Lung (tissue), 12 donors: ENCODE measurements around the gene VTCN1. TPM values are rescaled to one million over a fixed set of nuclear protein-coding genes. Genes with fewer than 3 reads are reported as not detected.

ENCODE experiments used
- ATAC-seq: fragments of 200-7000 bp; cut with Tn5 transposase; one replicate; pipeline ENCODE4 v1.9.1; 2020; ENCODE audit warnings: moderate number of reproducible peaks; ENCODE audit not compliant: insufficient read depth, low FRiP score
- DNase-seq, 3 donors: peaks; one replicate each; pipeline ENCODE4 v3.0.0-alpha.2; 2013 to 2017
- H3K27ac ChIP-seq, 2 donors: one replicate each; pipeline ENCODE4 v1.5.1; 2013; ENCODE audit warnings: mild to moderate bottlenecking in 2 of 2, moderate library complexity in 2 of 2, control low read depth in 1 of 2, inconsistent platforms in 1 of 2, low read depth in 1 of 2, low read length in 1 of 2
- H3K27me3 ChIP-seq, 3 donors: one replicate each; pipeline ENCODE4 v1.5.1; 2013; ENCODE audit warnings: low read length in 2 of 3; ENCODE audit not compliant: control insufficient read depth in 3 of 3, insufficient read depth in 3 of 3
- H3K36me3 ChIP-seq, 4 donors: one replicate each; pipeline ENCODE4 v1.5.1; 2013; ENCODE audit warnings: low read length in 4 of 4, mild to moderate bottlenecking in 1 of 4, moderate library complexity in 1 of 4; ENCODE audit not compliant: control insufficient read depth in 4 of 4, insufficient read depth in 4 of 4
- H3K4me1 ChIP-seq, 5 donors: one replicate each; pipeline ENCODE4 v1.5.1; 2013; ENCODE audit warnings: low read length in 5 of 5, mild to moderate bottlenecking in 2 of 5, moderate library complexity in 1 of 5; ENCODE audit not compliant: control insufficient read depth in 5 of 5, insufficient read depth in 5 of 5
- H3K4me3 ChIP-seq: one replicate; pipeline ENCODE4 v1.5.1; 2013; ENCODE audit warnings: mild to moderate bottlenecking, control low read depth, moderate library complexity
- H3K9ac ChIP-seq, 2 donors: one replicate each; pipeline ENCODE4 v1.5.1; 2013; ENCODE audit warnings: low read length in 2 of 2, control low read depth in 1 of 2; ENCODE audit not compliant: insufficient read depth in 1 of 2
- H3K9me3 ChIP-seq, 4 donors: one replicate each; pipeline ENCODE4 v1.5.1; 2013; ENCODE audit warnings: low read length in 3 of 4, mild to moderate bottlenecking in 1 of 4, moderate library complexity in 1 of 4; ENCODE audit not compliant: control insufficient read depth in 4 of 4, insufficient read depth in 3 of 4
- CTCF ChIP-seq: IDR thresholded peaks from 2 replicates; pipeline ENCODE4 v1.5.1; 2012; ENCODE audit warnings: mild to moderate bottlenecking; ENCODE audit errors: control extremely low read depth, extremely low read depth
- WGBS, 2 donors: extraction: QIAGEN DNeasy Blood & Tissue Kit; methylation state at CpG; one replicate each; pipeline ENCODE4 v1.1.7; 2013; 5-methylcytosine and 5-hydroxymethylcytosine counted together
- polyA plus RNA-seq, 2 donors: library from polyadenylated mRNA; stranded (reverse); fragments of 200-250 nt; gene quantifications; one replicate each; pipeline ENCODE4 v1.2.1, GENCODE V29; 2013
- total RNA-seq, 2 donors: library from RNA; depleted of rRNA in 1 of 2; stranded (reverse); fragments of >200 nt in 1 of 2; gene quantifications; one replicate each; pipeline ENCODE4 v1.2.1, GENCODE V29; 2014 to 2021
- donor health status: control.
- donor health status: control.
- donor health status: Bipolar disorder and iron deficiency.
- donor health status: healthy.
- donor health status: DM: yes; HTN: yes; CAD: no.

VTCN1 gene
- total and polyA plus RNA-seq, 4 donors, result 0.45 to 3.9 (median 1.9) TPM

- Histone ChIP-seq H3K4me1 (peaks cover 0 to 7% (median 0%) of the 10 kb centered on the region in 5 donors), H3K9ac (no peak overlapping the region), H3K9me3 (no peaks in the 10 kb centered on the region), H3K27me3 (no peaks in the 10 kb centered on the region), H3K27ac (no peak overlapping the region), H3K36me3 (no peaks in the 10 kb centered on the region), H3K4me3 (no peak overlapping the region)
- WGBS, 2 donors, result 89 to 91% methylated on average over 4 of the region's 4 CpGs
- ATAC-seq (no peak), DNase-seq (no peak)
- no peak for TF ChIP-seq CTCF
Observed at GRCh38 chr1:117210386-117210785, 341 bp downstream of the VTCN1 start.

DNA sequence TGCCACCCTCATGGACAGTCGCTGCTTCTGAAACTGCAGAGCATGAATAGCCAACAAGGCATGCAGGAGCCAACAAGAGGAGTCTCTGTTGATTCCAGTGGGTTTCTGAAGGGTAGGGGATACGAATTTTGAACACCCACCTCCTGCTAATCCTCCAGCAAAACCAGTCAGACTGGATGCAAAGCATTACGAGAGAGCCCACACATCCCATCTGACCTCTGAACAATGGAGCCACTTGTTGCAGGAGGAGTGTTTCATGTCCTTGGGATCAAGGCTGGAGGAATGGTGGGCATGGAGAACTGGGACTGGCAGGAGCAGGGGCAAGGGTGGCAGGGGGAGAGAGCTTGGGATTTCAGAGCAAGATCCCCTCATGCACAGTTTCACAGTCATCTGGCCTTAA is 1.6 kb downstream of the VTCN1 start:
- no peaks in the 10 kb centered on the region for H3K27me3 ChIP-seq
- H3K4me3 ChIP-seq, result no peak overlapping the region
- DNase-seq, result peak; percentile 40 to 66 (median 58)
- H3K27ac ChIP-seq, result no peak overlapping the region
- H3K4me1 ChIP-seq, result peaks cover 0 to 7% (median 0%) of the 10 kb centered on the region in 5 donors
- WGBS, 2 donors, result 71 to 78% methylated on average over 3 of the region's 3 CpGs
- no peak overlapping the region for H3K9ac ChIP-seq
- TF ChIP-seq CTCF, result no peak
- no peak for ATAC-seq
- no peaks in the 10 kb centered on the region for H3K9me3 ChIP-seq
- no peaks in the 10 kb centered on the region for H3K36me3 ChIP-seq

- H3K27me3 ChIP-seq, result no peaks in the 10 kb centered on the region
- no peak for TF ChIP-seq CTCF
- ATAC-seq, result no peak
- peaks cover 0 to 7% (median 0%) of the 10 kb centered on the region in 5 donors for H3K4me1 ChIP-seq
- H3K9me3 ChIP-seq, result no peaks in the 10 kb centered on the region
- no peak overlapping the region for H3K9ac ChIP-seq
- DNase-seq, result no peak
- H3K4me3 ChIP-seq, result no peak overlapping the region
- WGBS, 2 donors, result 64 to 75% methylated on average over 3 of the region's 3 CpGs
- no peak overlapping the region for H3K27ac ChIP-seq
- H3K36me3 ChIP-seq, result no peaks in the 10 kb centered on the region
Observed at GRCh38 chr1:117208580-117208979, 2.1 kb downstream of the VTCN1 start.

DNA sequence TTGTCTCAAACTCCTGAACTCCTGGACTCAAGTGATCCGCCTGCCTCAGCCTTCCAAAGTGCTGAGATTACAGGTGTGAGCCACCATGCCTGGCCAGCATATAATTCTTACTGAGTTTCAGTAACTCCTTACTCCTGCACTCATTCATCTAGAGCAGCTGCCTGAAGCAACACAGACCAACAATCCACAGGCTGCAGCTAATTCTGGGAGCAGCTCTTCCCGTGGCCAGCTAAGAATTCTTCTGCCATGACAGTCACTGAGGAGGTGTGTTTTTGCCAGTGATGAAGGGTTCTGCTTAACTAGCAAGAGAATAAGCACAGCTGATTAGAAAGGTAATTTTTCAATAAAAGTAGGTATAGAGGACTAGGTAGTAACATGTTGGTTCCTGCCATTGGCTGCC is 5.4 kb downstream of the VTCN1 start:
- no peak overlapping the region for H3K27ac ChIP-seq
- no peak for DNase-seq
- no peak overlapping the region for H3K9ac ChIP-seq
- 74 to 89% methylated on average over 2 of the region's 2 CpGs for WGBS, 2 donors
- TF ChIP-seq CTCF, result no peak
- H3K36me3 ChIP-seq, result no peaks in the 10 kb centered on the region
- no peak for ATAC-seq
- no peak overlapping the region for H3K4me3 ChIP-seq
- H3K4me1 ChIP-seq, result peaks cover 0 to 7% (median 0%) of the 10 kb centered on the region in 5 donors
- no peaks in the 10 kb centered on the region for H3K27me3 ChIP-seq
- H3K9me3 ChIP-seq, result no peaks in the 10 kb centered on the region
